GM13976 (cell line): ENCODE measurements around the gene QPRT.
A peak's percentile ranks its signal among the peaks of the same experiment; 100 is the strongest.

Experiments used
- DNase-seq: peaks from one replicate; pipeline ENCODE4 v3.0.0; 2012; ENCODE audit warnings: low spot score
- in situ Hi-C: fragments of 300-500 bp; cut with MboI; formaldehyde crosslinking; loops from one replicate; pipeline ENCODE4 v1.12.0; 2022; ENCODE audit warnings: low sequenced_read_pairs, mixed read lengths, inconsistent platforms; ENCODE audit not compliant: unreplicated experiment
- TF ChIP-seq, protein P1 (sequence below): IDR thresholded peaks from 2 replicates; pipeline ENCODE4 v1.5.1; 2012; ENCODE audit warnings: borderline replicate concordance, mild to moderate bottlenecking; ENCODE audit not compliant: insufficient read depth; ENCODE audit errors: extremely low read depth, missing control alignments, control extremely low read depth

Gene QPRT

DNA sequence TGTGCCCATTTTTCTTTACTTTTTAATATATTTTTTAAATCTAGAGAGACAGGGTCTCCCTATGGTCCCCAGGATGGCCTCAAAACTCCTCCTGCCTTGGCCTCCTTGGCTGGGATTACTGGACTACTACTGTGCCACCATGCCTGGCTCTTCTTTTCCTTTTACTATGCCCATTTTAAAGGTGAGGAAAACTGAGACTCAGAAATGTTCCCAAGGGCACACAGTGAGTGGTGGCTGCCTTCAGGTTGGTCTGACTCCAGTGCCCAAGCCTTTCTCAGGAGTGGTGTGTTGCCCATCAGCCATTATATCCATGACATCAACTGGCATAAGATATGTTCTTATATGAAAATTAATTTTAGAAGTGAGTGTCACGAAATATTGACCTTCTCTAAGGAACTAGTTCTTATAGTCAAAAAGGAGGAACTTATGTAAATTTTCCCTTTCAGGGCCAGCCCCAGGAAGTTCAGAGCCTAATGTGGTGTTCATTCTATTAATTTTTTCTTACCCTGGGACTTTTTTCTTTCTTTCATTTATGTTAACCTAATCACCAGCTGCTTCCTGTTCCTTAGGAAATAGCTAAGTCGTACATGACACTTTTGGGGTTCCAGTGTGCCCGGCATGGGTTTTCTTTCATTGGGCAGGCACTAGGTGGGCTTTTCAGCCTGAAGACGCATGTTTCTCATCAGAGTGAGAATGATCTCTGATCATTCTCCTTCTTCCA is 33.8 kb upstream of the QPRT start:
- in situ Hi-C loops: loop anchor here (10.0 kb wide), 1 partner anchor 70 kb away; no protein-coding TSS in a partner anchor
- TF ChIP-seq, protein P1, sequence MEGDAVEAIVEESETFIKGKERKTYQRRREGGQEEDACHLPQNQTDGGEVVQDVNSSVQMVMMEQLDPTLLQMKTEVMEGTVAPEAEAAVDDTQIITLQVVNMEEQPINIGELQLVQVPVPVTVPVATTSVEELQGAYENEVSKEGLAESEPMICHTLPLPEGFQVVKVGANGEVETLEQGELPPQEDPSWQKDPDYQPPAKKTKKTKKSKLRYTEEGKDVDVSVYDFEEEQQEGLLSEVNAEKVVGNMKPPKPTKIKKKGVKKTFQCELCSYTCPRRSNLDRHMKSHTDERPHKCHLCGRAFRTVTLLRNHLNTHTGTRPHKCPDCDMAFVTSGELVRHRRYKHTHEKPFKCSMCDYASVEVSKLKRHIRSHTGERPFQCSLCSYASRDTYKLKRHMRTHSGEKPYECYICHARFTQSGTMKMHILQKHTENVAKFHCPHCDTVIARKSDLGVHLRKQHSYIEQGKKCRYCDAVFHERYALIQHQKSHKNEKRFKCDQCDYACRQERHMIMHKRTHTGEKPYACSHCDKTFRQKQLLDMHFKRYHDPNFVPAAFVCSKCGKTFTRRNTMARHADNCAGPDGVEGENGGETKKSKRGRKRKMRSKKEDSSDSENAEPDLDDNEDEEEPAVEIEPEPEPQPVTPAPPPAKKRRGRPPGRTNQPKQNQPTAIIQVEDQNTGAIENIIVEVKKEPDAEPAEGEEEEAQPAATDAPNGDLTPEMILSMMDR: no peak
- peak; percentile 36 for DNase-seq

DNA sequence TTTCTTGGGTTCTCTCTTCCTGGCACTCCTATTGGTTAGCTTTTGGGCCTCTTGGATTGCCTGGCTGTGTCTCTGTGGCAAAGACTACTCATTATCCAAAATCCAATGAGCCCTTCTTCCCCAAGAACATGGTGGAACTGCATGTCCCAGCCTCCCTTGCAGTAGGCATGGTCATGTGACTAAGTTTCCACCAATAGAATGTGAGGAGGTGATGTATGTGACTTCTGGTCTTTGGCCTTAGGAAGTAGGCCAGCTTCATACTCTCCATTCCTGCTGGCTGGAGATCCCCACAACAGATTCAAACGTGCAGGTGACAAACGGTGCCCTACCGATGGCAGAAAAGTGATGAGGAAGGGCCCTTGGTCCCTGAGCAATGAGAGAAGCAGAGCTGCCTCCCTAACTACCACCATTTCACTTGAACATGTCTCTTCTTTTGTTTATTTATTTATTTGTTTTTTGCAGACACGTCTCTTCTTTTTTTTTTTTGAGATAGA is 33.2 kb upstream of the QPRT start:
- TF ChIP-seq, protein P1: no peak
- DNase-seq: peak; percentile 78
- in situ Hi-C loops: loop anchor here (10.0 kb wide), 1 partner anchor 69 kb away; no protein-coding TSS in a partner anchor

DNA sequence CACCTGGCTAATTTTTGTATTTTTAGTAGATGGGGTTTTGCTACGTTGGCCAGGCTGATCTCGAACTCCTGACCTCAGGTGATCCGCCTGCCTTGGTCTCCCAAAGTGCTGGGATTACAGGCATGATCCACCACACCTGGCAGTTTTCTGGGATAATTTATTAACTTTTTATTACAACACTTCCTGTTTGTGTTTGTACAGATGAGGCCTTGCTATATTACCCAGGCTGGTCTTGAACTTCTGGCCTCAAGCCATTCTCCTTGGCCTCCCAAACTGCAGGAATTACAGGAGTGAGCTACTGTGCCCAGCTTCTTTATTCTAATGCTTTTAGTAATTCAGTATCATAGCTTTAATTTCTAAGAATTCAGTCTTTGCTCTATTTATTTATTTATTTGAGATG is 32.0 kb upstream of the QPRT start:
- no peak for DNase-seq
- in situ Hi-C loops: loop anchor here (10.0 kb wide), 1 partner anchor 68 kb away; no protein-coding TSS in a partner anchor
- TF ChIP-seq, protein P1: no peak

DNA sequence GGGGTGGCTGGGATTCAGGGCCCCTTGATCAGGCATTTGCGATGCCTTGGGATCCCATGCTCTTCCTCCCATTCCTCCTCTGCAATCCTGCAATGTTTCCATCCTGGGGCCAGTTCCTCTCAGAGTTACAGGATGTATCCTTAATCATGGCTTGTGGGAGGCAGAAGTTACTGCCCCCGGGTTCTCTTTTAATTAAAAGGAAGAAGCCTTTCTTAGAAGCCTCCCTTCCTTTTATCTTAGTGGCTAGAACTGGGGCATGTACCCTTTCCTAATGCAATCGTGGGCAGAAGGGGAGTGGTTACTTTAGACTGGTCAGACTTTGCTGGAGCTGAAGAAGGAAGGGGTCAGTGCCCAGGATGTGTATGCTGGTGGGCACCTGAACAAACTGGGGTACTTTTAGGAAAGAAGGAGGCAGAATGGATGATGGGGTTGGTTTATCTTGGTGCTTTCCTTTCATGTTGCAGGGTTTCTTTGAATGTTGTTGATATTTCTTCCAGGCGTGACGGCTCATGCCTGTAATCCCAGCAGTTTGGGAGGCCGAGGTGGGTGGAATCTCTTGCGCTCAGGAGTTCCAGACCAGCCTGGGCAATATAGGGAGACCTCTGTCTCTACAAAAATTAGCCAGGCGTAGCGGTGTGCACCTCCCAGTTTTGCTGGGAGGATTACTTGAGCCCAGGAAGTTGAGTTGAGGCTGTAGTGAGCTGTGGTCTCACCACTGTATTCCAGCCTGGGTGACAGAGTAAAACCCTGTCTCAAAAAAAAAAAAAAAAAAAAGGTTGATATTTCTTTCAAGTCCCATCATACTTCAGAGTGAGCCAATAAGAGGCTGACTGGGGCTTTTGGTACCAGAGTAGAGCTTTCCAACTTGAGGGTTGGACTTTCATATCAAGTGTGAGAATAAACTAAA is 29.1 kb upstream of the QPRT start:
- in situ Hi-C loops: loop anchor here (10.0 kb wide), 1 partner anchor 65 kb away; no protein-coding TSS in a partner anchor
- TF ChIP-seq, protein P1: no peak
- DNase-seq: peak; percentile 6

DNA sequence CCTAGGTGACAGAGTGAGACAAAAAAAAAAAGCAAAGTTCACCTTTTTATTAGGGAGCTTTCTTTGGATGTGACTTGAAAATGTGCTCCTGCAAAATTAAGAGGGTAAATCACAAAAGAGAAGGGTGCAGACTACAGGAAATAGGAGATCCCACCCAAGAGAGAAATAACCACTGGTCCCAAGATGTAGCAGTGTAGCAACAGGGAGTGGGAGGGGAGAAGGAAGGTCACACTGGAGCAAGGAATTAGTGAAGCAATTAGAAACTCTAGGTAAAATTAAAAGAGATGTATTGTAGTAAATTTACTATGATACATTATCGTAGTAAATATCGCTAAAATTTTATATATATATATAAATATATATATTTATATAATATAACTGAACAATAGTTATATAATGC is 28.2 kb upstream of the QPRT start:
- in situ Hi-C loops: no loop called here

DNA sequence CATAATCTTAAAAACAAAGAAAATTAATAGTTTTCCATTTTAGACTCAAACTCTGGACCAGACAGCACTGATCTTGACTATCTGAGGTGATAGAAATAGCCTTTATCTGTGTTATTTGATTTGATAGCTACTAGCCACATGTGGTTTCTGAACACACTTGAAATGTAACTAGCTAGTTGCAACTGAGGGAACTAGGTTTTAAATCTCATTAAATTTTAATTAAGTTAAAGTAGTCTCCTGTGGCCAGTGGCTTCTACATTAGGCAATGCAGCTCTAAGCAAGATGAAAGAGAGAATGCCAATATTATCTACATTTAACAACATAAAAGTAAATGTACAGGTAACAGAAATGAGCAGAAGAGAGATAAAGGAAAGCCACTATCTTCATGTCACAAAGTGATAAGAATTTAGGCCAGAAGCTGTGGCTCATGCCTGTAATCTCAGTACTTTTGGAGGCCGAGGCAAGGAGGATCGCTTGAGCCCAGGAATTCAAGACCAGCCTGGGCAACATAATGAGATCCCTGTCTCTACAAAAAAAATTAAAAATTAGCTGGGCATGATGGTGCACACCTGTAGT is 27.1 kb upstream of the QPRT start:
- in situ Hi-C loops: no loop called here
- TF ChIP-seq, protein P1: no peak

More for the DNA sequence above, 28.2 kb upstream of the QPRT start:
- peak; percentile 5 for DNase-seq
- TF ChIP-seq, protein P1: no peak

More for the DNA sequence above, 27.1 kb upstream of the QPRT start:
- DNase-seq: no peak
